NCI-H1105 (cell line): ENCODE results near the gene HLA-E.
"Not testable (repeated sequence)": the region's sequence is repeated elsewhere in the genome, so short reads cannot be mapped to it uniquely, and the experiment has no call there.

Experiments
- DNase-seq: peaks from one replicate; lab custom pipeline; 2025; lab: John Stamatoyannopoulos, UW

HLA-E gene

GRCh38 chr6:30489081-30490025, at the start of gene HLA-E:
TSS of gene HLA-E (plus strand) at chr6:30489509. CDS start at chr6:30489532, 23 bp downstream.
- DNase-seq = peak; percentile 94

- no peak for DNase-seq
Measured at GRCh38 chr6:30441171-30441570, 48.1 kb upstream of the HLA-E start.

GRCh38 chr6:30443657-30444450, 45.5 kb upstream of the HLA-E start:
- DNase-seq = no peak

DNA sequence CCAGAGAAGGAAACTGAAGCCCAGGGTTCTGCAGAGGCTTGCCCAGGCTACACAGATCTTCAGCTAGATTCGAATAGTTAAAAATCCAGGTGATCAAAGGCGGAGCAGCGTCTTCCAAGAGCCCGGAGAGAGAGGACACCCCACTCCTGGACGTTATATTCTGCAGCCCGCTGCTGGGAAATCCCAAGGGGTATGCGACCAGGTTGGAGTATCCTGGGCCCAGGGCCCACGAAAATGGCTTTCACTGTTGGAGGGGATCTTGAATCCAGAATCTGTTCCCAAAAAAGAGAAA, 44.9 kb upstream of the HLA-E start:
- DNase-seq = no peak

DNA sequence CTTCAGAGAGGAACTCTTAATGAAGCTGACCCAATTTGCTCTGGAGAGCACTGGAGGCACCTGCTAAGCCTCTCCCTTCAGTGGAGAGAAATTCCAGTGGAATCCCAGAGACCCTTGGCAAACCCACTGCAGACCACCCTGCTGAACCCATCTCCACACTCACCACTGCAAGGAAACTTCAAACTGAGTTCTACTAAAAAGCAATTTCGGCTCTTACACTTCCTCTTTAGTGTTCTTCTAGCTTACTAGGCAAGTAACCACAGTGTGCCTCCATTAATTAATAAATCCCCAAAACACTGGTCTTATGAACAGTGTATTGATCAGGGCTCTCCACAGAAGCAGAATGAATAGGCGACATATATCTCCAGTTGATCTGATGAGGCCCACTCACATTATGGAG, 43.0 kb upstream of the HLA-E start:
- no peak for DNase-seq

GRCh38 chr6:30447237-30447636, 42.1 kb upstream of the HLA-E start:
- DNase-seq = no peak

DNA sequence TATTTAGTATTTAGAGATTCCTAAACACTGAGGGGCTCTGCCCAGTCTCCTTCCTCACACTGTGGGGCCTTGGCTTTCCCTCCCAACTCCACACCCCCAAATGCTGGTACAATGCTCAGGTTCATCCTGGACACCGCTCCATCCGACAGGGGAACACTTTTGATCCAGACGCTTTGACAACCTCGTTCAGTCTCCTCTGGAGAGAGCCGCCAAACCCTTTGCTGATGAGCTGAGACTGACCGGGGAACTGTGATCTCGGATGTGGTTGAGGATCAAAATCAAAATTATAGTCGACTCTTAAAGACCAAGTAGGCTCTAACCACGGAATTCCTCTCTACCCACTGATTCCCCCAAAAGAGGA, 38.8 kb upstream of the HLA-E start:
- no peak for DNase-seq

DNA sequence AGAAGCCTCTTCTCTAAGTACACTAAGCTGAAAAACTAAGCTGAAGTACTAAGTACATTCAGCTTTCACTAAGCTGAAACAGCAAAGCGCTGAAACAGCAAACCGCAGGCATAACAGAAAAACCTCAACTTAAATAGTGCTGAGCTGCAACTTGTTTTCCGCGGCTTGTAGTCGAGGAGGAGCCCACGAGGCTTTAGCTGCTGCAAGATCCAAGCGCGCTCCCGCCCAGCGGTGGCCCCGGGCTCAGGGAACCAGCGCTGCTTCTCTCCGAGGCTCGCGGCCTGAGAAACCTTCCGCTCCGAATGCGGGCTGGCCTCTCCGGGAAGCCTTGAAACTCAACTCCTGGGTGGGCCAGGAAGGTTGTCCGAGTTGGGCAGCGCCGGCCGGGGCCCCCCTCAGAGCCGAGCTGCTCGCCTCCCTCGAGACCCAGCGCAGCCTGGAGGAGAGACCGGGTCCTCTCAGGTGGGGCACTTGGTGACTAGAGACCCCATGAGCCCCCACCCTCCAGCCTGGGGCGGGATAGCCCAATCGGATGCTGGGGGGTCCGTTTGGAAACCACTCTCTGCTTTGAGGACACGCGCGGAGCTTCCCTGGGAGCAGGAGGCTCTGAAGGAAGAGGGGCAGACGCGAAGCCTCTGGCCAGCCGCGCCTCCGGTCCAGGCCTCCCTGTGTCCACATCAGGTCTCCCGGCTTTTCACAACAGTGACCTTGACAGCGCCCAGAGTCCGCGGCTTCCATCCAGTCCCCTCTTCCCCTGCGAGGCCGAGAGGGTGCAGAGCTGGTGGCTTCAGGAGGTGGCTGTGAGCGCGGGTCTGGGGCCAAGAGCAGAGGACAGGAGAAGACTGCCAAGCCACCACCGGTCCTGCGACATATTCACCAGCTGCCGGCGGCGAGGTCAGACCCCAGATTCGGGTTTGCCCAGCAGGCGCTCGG, 38.1 kb upstream of the HLA-E start:
- DNase-seq = no peak

DNA sequence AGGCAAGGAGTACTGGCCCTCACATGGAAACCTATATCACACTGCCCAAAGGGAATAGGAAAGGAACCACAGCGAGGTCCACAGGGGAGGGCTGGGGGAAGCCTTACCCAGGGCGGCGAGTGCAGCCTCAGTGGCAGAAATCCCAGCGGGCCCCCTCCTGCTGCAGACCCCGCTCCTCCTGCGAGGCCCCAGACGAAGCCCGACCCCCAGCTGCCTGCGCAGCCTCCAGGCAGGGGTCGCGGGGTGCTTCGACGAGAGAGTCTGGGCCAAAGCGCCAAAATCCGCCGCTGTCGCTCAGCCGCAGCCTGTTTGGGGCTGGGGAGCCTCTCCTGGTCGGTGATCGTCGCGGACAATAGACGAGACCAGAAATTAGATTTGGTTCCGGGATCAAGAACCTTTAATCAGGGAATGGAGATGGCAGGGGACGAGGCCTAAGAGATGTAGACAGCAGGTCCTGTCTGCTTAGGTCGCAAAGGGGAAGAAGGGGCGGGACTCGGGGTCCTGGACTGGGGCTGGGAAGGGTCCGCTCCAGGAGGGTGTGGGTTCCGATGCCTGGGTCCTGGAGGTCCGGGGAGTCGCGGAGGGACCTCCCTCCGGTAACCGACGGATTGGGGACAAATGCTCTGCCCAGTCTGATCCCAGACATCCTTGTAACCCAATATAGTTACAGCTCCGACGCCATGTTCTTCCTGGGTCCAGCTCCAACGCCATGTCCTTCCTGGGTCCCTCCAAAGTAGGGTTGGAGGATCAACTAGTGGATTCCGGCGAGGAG, 36.4 kb upstream of the HLA-E start:
- no peak for DNase-seq

DNA sequence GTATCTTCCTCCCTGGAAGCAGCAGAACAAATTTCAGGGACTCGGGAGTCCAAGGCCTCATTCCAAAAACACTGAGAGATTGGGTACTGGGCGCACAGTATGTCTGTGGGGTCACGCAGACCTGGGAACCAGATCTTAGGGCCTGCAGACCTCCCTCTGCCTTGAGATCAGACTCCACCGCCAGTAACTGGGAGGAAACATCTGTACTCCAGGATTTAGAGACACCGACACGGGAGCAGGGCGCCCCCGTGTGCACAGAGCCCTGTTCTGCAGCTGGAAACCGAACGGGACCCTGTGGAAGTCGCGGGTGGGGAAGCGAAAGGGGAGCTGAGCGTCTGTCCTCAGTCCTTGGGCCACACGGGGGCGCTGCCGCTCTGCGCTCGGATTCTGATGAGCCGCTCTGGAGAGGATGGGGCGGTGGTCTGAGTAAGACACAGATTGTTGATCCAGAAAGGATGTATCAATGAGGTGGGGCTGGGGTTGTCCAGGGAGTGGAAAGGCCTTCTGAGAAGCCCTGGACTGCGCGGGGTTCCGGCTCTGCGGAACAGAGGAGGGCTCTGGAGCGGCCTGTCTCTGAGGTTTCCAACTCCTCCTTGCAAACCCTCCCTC, 35.7 kb upstream of the HLA-E start:
- DNase-seq = peak; percentile 75

- DNase-seq = no peak
Measured at GRCh38 chr6:30459145-30459544, 30.2 kb upstream of the HLA-E start.

DNA sequence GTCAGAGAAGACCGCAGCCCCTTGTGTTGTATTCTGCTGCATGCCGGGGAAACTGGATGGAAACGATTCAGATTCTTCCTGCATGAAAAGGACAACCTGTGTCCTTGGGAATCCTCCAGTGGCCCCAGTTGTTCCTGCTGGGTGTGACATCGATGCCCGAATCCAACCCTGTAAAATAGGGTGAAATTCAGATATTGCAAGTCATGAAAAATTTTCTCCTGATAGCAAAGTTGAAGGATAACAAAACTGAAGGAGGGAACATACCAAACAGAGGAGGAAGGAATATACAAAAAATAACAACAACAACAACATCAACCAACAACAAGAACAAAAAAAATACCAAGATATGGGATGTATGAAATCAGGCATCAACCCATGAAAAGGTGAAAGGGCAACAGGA, 28.3 kb upstream of the HLA-E start:
- DNase-seq = no peak

DNA sequence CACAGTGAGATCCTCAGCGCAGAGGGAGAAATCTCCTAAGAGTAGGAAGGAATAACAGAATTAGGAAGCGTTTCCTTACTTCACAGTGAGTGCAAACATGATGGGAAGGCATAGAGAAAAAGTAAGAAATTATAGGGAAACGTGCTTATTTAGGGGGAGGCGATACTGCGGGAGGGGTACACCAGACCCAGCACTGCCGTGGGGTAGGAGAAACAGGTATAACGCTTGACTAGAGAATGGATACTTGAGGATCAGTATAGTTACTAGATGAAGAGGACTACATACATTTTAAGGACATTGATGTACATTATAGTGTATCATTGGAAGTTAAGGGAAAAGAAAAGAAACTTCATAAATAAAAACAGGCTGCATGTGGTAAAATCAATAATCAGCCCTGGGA, 26.8 kb upstream of the HLA-E start:
- DNase-seq = no peak

GRCh38 chr6:30463242-30463641, 26.1 kb upstream of the HLA-E start:
- DNase-seq = no peak

DNA sequence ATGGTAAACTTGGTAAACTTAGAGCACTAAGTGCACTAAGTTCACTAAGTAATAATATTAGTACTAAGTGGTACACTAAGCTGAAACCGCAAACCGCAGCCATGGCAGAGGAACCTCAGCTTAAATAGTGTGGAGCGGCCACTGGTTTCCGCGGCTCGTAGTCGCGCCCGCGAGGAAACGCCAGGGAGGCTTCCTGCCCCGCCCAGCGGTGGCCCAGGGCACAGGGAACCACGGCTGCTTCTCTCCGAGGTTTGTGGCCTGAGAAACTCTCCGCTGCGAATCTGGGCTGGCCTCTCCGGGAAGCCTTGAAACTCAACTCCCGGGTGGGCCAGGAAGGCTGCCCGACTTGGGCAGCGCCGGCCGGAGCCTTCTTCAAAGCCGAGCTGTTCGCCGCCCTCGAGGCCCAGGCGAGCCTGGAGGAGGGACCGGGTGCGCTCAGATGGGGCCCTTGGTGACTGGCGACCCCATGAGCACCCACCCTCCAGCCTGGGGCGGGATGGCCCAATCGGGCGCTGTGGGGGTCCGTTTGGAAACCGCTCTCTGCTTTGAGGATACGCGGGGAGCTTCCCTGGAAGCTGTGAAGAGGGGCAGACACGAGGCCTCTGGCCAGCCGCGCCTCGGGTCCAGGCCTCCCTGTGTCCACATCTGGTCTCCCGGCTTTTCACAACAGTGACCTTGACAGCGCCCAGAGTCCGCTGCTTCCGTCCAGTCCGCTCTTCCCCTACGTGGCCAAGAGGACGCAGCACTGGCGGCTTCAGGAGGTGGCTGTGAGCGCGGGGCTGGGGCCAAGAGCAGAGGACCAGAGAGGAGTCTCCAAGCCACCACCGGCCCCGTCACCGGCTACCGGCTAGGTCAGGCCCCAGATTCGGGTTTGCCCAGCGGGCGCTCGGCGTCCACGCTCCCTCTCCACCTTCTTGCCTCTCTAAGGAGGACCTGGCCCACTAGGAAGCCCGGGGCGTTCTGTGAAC, 25.4 kb upstream of the HLA-E start:
- no peak for DNase-seq

DNA sequence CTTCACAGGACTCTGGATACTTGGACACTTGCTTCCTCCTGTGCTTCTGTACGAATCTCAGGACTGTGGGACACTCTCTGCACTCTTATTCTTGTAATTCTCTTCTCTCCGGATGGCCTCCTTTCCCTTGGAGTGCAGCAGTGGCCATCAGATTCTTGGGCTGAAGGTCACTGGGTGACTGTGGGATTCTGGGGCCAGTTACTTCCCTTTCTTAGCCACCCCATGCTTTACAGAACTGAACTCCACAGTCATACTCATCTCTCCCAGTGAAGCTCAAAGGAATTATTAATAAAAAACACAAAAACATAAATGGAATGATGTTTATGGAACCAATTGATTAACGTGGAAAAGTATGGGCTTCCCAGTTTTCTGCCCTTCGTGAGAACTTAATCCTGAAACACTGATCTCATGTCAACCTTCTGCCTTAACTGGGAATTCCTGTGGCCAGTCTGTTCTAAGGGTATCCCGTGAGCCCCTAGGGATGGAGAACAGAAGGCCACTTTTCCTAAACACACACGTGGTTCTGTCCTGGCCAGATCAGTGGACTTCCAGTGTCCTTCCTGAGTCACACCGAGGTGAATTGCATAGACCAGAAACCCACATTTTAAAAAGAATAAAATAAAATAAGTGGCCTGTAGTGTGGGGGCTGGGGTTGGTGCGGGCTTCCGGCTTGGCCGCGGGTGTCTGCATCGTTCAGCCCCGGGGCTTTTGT, 23.6 kb upstream of the HLA-E start:
- no peak for DNase-seq

DNA sequence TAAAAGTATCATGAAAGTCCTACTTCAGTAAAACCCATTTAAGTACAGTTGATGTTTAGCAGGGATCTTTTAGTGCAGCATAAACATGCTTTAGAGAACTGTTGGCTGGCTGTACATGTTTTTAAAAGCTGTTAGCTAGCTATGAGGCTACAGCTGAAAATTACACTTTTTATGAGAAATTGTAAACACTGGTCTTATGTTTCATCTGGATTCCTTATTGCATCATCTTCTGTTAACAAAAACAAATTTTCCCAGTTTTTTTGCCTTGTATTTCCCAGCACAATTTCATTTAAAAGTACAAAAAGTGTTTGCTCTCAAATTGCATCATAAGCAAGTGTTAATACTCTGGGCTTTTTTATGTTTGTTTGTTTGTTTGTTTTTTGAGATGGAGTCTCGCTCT, 18.3 kb upstream of the HLA-E start:
- DNase-seq = no peak

GRCh38 chr6:30475116-30475515, 14.2 kb upstream of the HLA-E start:
- DNase-seq = not testable (repeated sequence)

GRCh38 chr6:30480536-30481156, 8.7 kb upstream of the HLA-E start:
- DNase-seq = no peak
